Embryonic facial prominence (tissue), 1 donor: Measurements from ENCODE around the gene TFEB.

Experiments used
- DNase-seq: peaks from one replicate; pipeline ENCODE4 v3.0.0-alpha.2; 2016; ENCODE audit errors: extremely low spot score

TFEB gene

GRCh38 chr6:41706876-41707564 lies 28.4 kb downstream of the TFEB start:
- DNase-seq: no peak

- no peak for DNase-seq
These were observed 29.2 kb downstream of the TFEB start for GRCh38 chr6:41705996-41706835.

- no peak for DNase-seq
These were observed 30.0 kb downstream of the TFEB start for GRCh38 chr6:41705311-41705995.

- no peak for DNase-seq
These were observed 30.6 kb downstream of the TFEB start for GRCh38 chr6:41704656-41705310.

GRCh38 chr6:41704028-41704427 lies 31.4 kb downstream of the TFEB start:
- DNase-seq: no peak

GRCh38 chr6:41702771-41703494 lies 32.5 kb downstream of the TFEB start:
- no peak for DNase-seq

GRCh38 chr6:41702089-41702745 lies 33.2 kb downstream of the TFEB start:
- DNase-seq: no peak

- no peak for DNase-seq
These were observed 34.7 kb downstream of the TFEB start for GRCh38 chr6:41700463-41701347.

- DNase-seq: no peak
These were observed 36.3 kb downstream of the TFEB start for GRCh38 chr6:41699063-41699462.

- peak; percentile 39 for DNase-seq
These were observed 37.3 kb downstream of the TFEB start for GRCh38 chr6:41697861-41698781.

- no peak for DNase-seq
These were observed 38.6 kb downstream of the TFEB start for GRCh38 chr6:41696788-41697187.

GRCh38 chr6:41695825-41696224 lies 39.6 kb downstream of the TFEB start:
- no peak for DNase-seq

GRCh38 chr6:41694815-41695526 lies 40.4 kb downstream of the TFEB start:
- DNase-seq: no peak

GRCh38 chr6:41693281-41694240 lies 41.8 kb downstream of the TFEB start:
- no peak for DNase-seq

- DNase-seq: no peak
These were observed 42.7 kb downstream of the TFEB start for GRCh38 chr6:41692730-41693129.

GRCh38 chr6:41692080-41692675 lies 43.2 kb downstream of the TFEB start:
- DNase-seq: no peak
